Measurements from ENCODE around the gene ANKLE1.

The ANKLE1 gene

DNA sequence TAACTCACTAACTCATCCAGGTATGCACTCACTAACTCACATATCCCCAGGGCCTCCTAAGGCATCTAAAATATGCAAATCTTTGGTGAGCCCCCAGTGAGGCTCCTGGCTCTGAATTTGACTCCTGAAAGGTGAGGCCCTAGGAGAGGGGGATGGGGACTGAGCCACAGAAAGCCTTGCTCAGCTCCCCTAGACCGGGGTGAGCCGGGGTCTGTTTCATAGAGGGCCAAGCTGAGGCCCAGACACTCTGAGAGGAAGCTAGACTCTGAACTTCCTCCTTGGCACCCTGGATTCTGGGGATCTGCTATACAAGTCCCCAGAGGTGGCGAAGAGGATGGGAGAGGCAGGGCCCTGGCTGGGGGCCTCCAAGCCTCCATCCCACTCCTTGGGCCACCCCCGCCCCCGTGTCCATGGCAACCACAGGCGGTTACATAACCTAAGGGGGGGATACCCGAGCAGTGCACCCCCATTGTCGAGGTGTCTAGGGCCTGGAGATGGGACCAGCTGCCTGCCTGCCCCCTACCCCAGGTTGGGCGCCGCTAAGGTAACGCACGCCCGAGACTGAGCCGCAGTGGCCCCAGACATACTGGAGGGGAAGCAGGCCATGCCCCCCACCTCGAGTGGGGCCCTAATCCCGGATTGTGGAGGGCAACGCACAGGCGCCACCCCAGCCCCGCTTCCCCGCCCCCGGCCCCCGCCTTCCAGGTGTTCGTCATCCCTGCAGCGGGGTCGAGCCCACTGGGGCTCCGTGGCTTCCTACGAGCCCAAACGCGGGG lies 20.9 kb downstream of the ANKLE1 start:
- Histone ChIP-seq H3K27ac (ENCODE audit: insufficient read depth in 1 of 2, low read depth in 1 of 2, low read length in 2 of 2, poor library complexity in 1 of 2, severe bottlenecking in 2 of 2) (peak overlapping the region in 1 of 2 experiments; percentile 75), H3K27me3 (replicated peaks in 2 of 5; ENCODE audit: control insufficient read depth in 4 of 5, insufficient read depth in 5 of 5, low read length in 4 of 5) (no peaks in the 10 kb centered on the region), H3K4me1 (ENCODE audit: control extremely low read depth in 1 of 4, control insufficient read depth in 4 of 4, insufficient read depth in 4 of 4, low read length in 3 of 4) (peaks cover 8 to 41% (median 32%) of the 10 kb centered on the region in 4 experiments), H3K4me3 (ENCODE audit: control insufficient read depth in 1 of 7, extremely low read depth in 1 of 7, insufficient read depth in 4 of 7, low read depth in 2 of 7, low read length in 6 of 7) (peak overlapping the region; percentile 23 to 85 (median 73)), H3K9me3 (ENCODE audit: control extremely low read depth in 1 of 5, control insufficient read depth in 4 of 5, insufficient read depth in 2 of 5, low read depth in 1 of 5, low read length in 4 of 5) (peaks cover 0 to 8% (median 0%) of the 10 kb centered on the region in 5 experiments), H3K36me3 (ENCODE audit: control insufficient read depth in 4 of 4, insufficient read depth in 4 of 4, low read length in 3 of 4) (peaks cover 0 to 25% (median 15%) of the 10 kb centered on the region in 4 experiments)
- POLR2A ChIA-PET: no interaction called here
- CTCF ChIA-PET: interaction anchor here (1.1 to 2.7 kb wide), 4 partner anchors 9 to 33 kb away, joined by 3 to 11 read pairs (median 5); no protein-coding TSS in a partner anchor
- peak in 2 of 3 donors; percentile 62 to 68 for DNase-seq
- under 1% methylated on average over 17 of the region's 29 CpGs for WGBS (ENCODE audit: insufficient coverage)

GRCh38 chr19:17303167-17303939 lies 21.7 kb downstream of the ANKLE1 start, which contains the start of gene ABHD8:
Gene ABHD8 (minus strand): TSS chr19:17303425. CDS start chr19:17301616, 1,809 bp downstream.
- WGBS (ENCODE audit: insufficient coverage): 2% methylated on average over 42 of the region's 52 CpGs
- Histone ChIP-seq H3K4me3 (ENCODE audit: control insufficient read depth in 1 of 7, extremely low read depth in 1 of 7, insufficient read depth in 4 of 7, low read depth in 2 of 7, low read length in 6 of 7) (peak within 1 kb of the TSS; percentile 23 to 85 (median 73)), H3K27ac (ENCODE audit: insufficient read depth in 1 of 2, low read depth in 1 of 2, low read length in 2 of 2, poor library complexity in 1 of 2, severe bottlenecking in 2 of 2) (peak within 1 kb of the TSS in 1 of 2 experiments; percentile 75), H3K27me3 (replicated peaks in 2 of 5; ENCODE audit: control insufficient read depth in 4 of 5, insufficient read depth in 5 of 5, low read length in 4 of 5) (no peaks in the 10 kb centered on the region), H3K4me1 (ENCODE audit: control extremely low read depth in 1 of 4, control insufficient read depth in 4 of 4, insufficient read depth in 4 of 4, low read length in 3 of 4) (peaks cover 8 to 41% (median 32%) of the 10 kb centered on the region in 4 experiments), H3K36me3 (ENCODE audit: control insufficient read depth in 4 of 4, insufficient read depth in 4 of 4, low read length in 3 of 4) (peaks cover 0 to 21% (median 12%) of the 10 kb centered on the region in 4 experiments), H3K9me3 (ENCODE audit: control extremely low read depth in 1 of 5, control insufficient read depth in 4 of 5, insufficient read depth in 2 of 5, low read depth in 1 of 5, low read length in 4 of 5) (peaks cover 0 to 4% (median 0%) of the 10 kb centered on the region in 5 experiments)
- peak; percentile 95 to 97 (median 97) for DNase-seq
- ChIA-PET CTCF (interaction anchor here (1.3 to 2.7 kb wide), 2 partner anchors 11 to 30 kb away, joined by 7 to 11 read pairs; no protein-coding TSS in a partner anchor), POLR2A (no interaction called here)

GRCh38 chr19:17303940-17304267 lies 22.2 kb downstream of the ANKLE1 start:
- Histone ChIP-seq H3K9me3 (ENCODE audit: control extremely low read depth in 1 of 5, control insufficient read depth in 4 of 5, insufficient read depth in 2 of 5, low read depth in 1 of 5, low read length in 4 of 5) (no peaks in the 10 kb centered on the region), H3K36me3 (ENCODE audit: control insufficient read depth in 4 of 4, insufficient read depth in 4 of 4, low read length in 3 of 4) (peaks cover 0 to 17% (median 8%) of the 10 kb centered on the region in 4 experiments), H3K27me3 (replicated peaks in 2 of 5; ENCODE audit: control insufficient read depth in 4 of 5, insufficient read depth in 5 of 5, low read length in 4 of 5) (no peaks in the 10 kb centered on the region), H3K4me1 (ENCODE audit: control extremely low read depth in 1 of 4, control insufficient read depth in 4 of 4, insufficient read depth in 4 of 4, low read length in 3 of 4) (peaks cover 8 to 41% (median 32%) of the 10 kb centered on the region in 4 experiments), H3K27ac (ENCODE audit: insufficient read depth in 1 of 2, low read depth in 1 of 2, low read length in 2 of 2, poor library complexity in 1 of 2, severe bottlenecking in 2 of 2) (peak overlapping the region in 1 of 2 experiments; percentile 54), H3K4me3 (ENCODE audit: control insufficient read depth in 1 of 7, extremely low read depth in 1 of 7, insufficient read depth in 4 of 7, low read depth in 2 of 7, low read length in 6 of 7) (no peak overlapping the region)
- CTCF ChIA-PET: interaction anchor here (0.7 to 2.7 kb wide), 3 partner anchors 11 to 29 kb away, joined by 3 to 11 read pairs (median 7); partner anchors contain the start of gene ANKLE1
- no peak for DNase-seq
- POLR2A ChIA-PET: no interaction called here
- WGBS (ENCODE audit: insufficient coverage): 97% methylated on average over 12 of the region's 12 CpGs

GRCh38 chr19:17304386-17305215 lies 22.9 kb downstream of the ANKLE1 start:
- H3K27ac ChIP-seq (ENCODE audit: insufficient read depth in 1 of 2, low read depth in 1 of 2, low read length in 2 of 2, poor library complexity in 1 of 2, severe bottlenecking in 2 of 2): no peak overlapping the region
- DNase-seq: peak in 1 of 3 donors; percentile 10

GRCh38 chr19:17305216-17305516 lies 23.5 kb downstream of the ANKLE1 start:
- WGBS (ENCODE audit: insufficient coverage): 4% methylated on average over 7 of the region's 7 CpGs
- POLR2A ChIA-PET: interaction anchor here (0.7 to 1.6 kb wide), 2 partner anchors 11 to 16 kb away, joined by 3 read pairs; no protein-coding TSS in a partner anchor
- H3K27ac ChIP-seq (ENCODE audit: insufficient read depth in 1 of 2, low read depth in 1 of 2, low read length in 2 of 2, poor library complexity in 1 of 2, severe bottlenecking in 2 of 2): no peak overlapping the region

More at GRCh38 chr19:17304386-17305215, 22.9 kb downstream of the ANKLE1 start:
- Histone ChIP-seq H3K4me1 (ENCODE audit: control extremely low read depth in 1 of 4, control insufficient read depth in 4 of 4, insufficient read depth in 4 of 4, low read length in 3 of 4) (peaks cover 8 to 41% (median 33%) of the 10 kb centered on the region in 4 experiments), H3K36me3 (ENCODE audit: control insufficient read depth in 4 of 4, insufficient read depth in 4 of 4, low read length in 3 of 4) (peaks cover 0 to 16% (median 8%) of the 10 kb centered on the region in 4 experiments), H3K27me3 (replicated peaks in 2 of 5; ENCODE audit: control insufficient read depth in 4 of 5, insufficient read depth in 5 of 5, low read length in 4 of 5) (no peaks in the 10 kb centered on the region), H3K9me3 (ENCODE audit: control extremely low read depth in 1 of 5, control insufficient read depth in 4 of 5, insufficient read depth in 2 of 5, low read depth in 1 of 5, low read length in 4 of 5) (no peaks in the 10 kb centered on the region), H3K4me3 (ENCODE audit: control insufficient read depth in 1 of 7, extremely low read depth in 1 of 7, insufficient read depth in 4 of 7, low read depth in 2 of 7, low read length in 6 of 7) (peak overlapping the region in 2 of 7 experiments; percentile 86 to 88)
- WGBS (ENCODE audit: insufficient coverage): 96% methylated on average over 9 of the region's 12 CpGs
- POLR2A ChIA-PET: interaction anchor here (0.7 to 1.6 kb wide), 2 partner anchors 10 to 17 kb away, joined by 3 read pairs; no protein-coding TSS in a partner anchor
- CTCF ChIA-PET: interaction anchor here (0.7 to 2.7 kb wide), 9 partner anchors 9 to 127 kb away, joined by 3 to 11 read pairs (median 3); partner anchors contain the start of gene ANKLE1

More at GRCh38 chr19:17305216-17305516, 23.5 kb downstream of the ANKLE1 start:
- H3K9me3 ChIP-seq (ENCODE audit: control extremely low read depth in 1 of 5, control insufficient read depth in 4 of 5, insufficient read depth in 2 of 5, low read depth in 1 of 5, low read length in 4 of 5): no peaks in the 10 kb centered on the region
- CTCF ChIA-PET: interaction anchor here (0.7 to 1.4 kb wide), 6 partner anchors 10 to 127 kb away, joined by 3 to 9 read pairs (median 3); no protein-coding TSS in a partner anchor
- peaks cover 0 to 16% (median 7%) of the 10 kb centered on the region in 4 experiments for H3K36me3 ChIP-seq (ENCODE audit: control insufficient read depth in 4 of 4, insufficient read depth in 4 of 4, low read length in 3 of 4)
- no peaks in the 10 kb centered on the region for H3K27me3 ChIP-seq (replicated peaks in 2 of 5; ENCODE audit: control insufficient read depth in 4 of 5, insufficient read depth in 5 of 5, low read length in 4 of 5)
- peaks cover 8 to 46% (median 39%) of the 10 kb centered on the region in 4 experiments for H3K4me1 ChIP-seq (ENCODE audit: control extremely low read depth in 1 of 4, control insufficient read depth in 4 of 4, insufficient read depth in 4 of 4, low read length in 3 of 4)
- DNase-seq: no peak
- peak overlapping the region in 3 of 7 experiments; percentile 86 to 98 (median 88) for H3K4me3 ChIP-seq (ENCODE audit: control insufficient read depth in 1 of 7, extremely low read depth in 1 of 7, insufficient read depth in 4 of 7, low read depth in 2 of 7, low read length in 6 of 7)

Measured in common myeloid progenitor, CD34-positive (primary cell).